HepG2 (cell line): ENCODE measurements around the gene MEGF11. TPM values are rescaled to one million over a fixed set of nuclear protein-coding genes. Genes with fewer than 3 reads are reported as not detected.

Source experiments
- HHEX ChIP-seq: IDR thresholded peaks from 2 replicates; pipeline ENCODE4 v1.6.1; 2016; ENCODE audit warnings: control low read depth
- KDM2A ChIP-seq: sonication (generic); formaldehyde crosslinking; IDR thresholded peaks from 2 replicates; pipeline ENCODE4 v1.4.0; 2020; ENCODE audit warnings: low read depth, missing genetic modification reagents, borderline replicate concordance
- MBNL3 ChIP-seq: fragments of 250-450 bp; sonication (Bioruptor Pico); conservative IDR thresholded peaks from 2 replicates; pipeline ENCODE4 v1.8.0; 2022; ENCODE audit warnings: mild to moderate bottlenecking, inconsistent platforms
- SP4 ChIP-seq: sonication (generic); formaldehyde crosslinking; IDR thresholded peaks from 2 replicates; pipeline ENCODE4 v1.8.1; 2023; ENCODE audit warnings: mild to moderate bottlenecking, missing genetic modification reagents
- STAG1 ChIP-seq: sonication (generic); formaldehyde crosslinking; IDR thresholded peaks from 2 replicates; pipeline ENCODE4 v1.4.0; 2020; ENCODE audit warnings: missing genetic modification reagents
- ZFP36 ChIP-seq: fragments of 150-350 bp; IDR thresholded peaks from 2 replicates; pipeline ENCODE4 v1.6.1; 2018; ENCODE audit warnings: borderline replicate concordance, low read length, low read depth; ENCODE audit not compliant: partially characterized antibody
- ZFX ChIP-seq: sonication (generic); formaldehyde crosslinking; IDR thresholded peaks from 2 replicates; pipeline ENCODE4 v1.4.0; 2020; ENCODE audit warnings: mild to moderate bottlenecking, low read depth, missing genetic modification reagents, moderate library complexity
- ZNF33A ChIP-seq: sonication (generic); formaldehyde crosslinking; IDR thresholded peaks from 2 replicates; pipeline ENCODE4 v1.5.1; 2020; ENCODE audit warnings: missing genetic modification reagents, mild to moderate bottlenecking, moderate library complexity, borderline replicate concordance
- ZNF713 ChIP-seq: sonication (generic); formaldehyde crosslinking; IDR thresholded peaks from 2 replicates; pipeline ENCODE4 v1.4.0; 2020; ENCODE audit warnings: mild to moderate bottlenecking, missing genetic modification reagents
- ZNF768 ChIP-seq: sonication (generic); formaldehyde crosslinking; IDR thresholded peaks from 2 replicates; pipeline ENCODE4 v1.4.0; 2020; ENCODE audit warnings: missing genetic modification reagents
- ZNF883 ChIP-seq: sonication (generic); formaldehyde crosslinking; IDR thresholded peaks from 2 replicates; pipeline ENCODE4 v1.5.1; 2020; ENCODE audit warnings: mild to moderate bottlenecking, missing genetic modification reagents; ENCODE audit errors: not compliant biosample characterization
- polyA plus RNA-seq, 8 experiments: library from polyadenylated mRNA; depleted of rRNA in 3 of 8; stranded (reverse) in 7 of 8; unstranded in 1 of 8; fragments of >200 nt; fragmentation: Illumina TruSeq in 4 of 8; extraction: Trizol in 4 of 8; gene quantifications; 2 replicates each; pipeline versions ENCODE4 v1.2.1 to v1.2.3, GENCODE V29; 2011 to 2016; ENCODE audit warnings: low read depth in 4 of 8, missing spikeins in 1 of 8, mixed read lengths in 1 of 8; ENCODE audit not compliant: insufficient read depth in 1 of 8
- total RNA-seq, 5 experiments: library from RNA; depleted of rRNA; stranded (reverse); fragments of >200 nt; fragmentation: Illumina TruSeq; extraction: Trizol; gene quantifications; 2 replicates each; pipeline ENCODE4 v1.2.3, GENCODE V29; 2016; ENCODE audit warnings: low read depth in 1 of 5
- TF ChIP-seq, protein P1 (sequence below): sonication (generic); formaldehyde crosslinking; conservative IDR thresholded peaks from 2 replicates; pipeline ENCODE4 v1.8.0; 2022; ENCODE audit warnings: mild to moderate bottlenecking, moderate library complexity, missing genetic modification reagents
- TF ChIP-seq, protein P2 (sequence below): sonication (generic); formaldehyde crosslinking; IDR thresholded peaks from 2 replicates; pipeline ENCODE4 v1.8.1; 2022; ENCODE audit warnings: mild to moderate bottlenecking, missing genetic modification reagents
- TF ChIP-seq, protein P3 (sequence below): IDR thresholded peaks from 2 replicates; pipeline ENCODE4 v1.6.1; 2018; ENCODE audit warnings: missing genetic modification reagents
- TF ChIP-seq, protein P4 (sequence below): fragments of 450-650 bp; IDR thresholded peaks from 2 replicates; pipeline ENCODE4 v1.6.1; 2017; ENCODE audit warnings: mild to moderate bottlenecking
- TF ChIP-seq, protein P5 (sequence below): IDR thresholded peaks from 2 replicates; pipeline ENCODE4 v1.4.0; 2020; ENCODE audit warnings: mild to moderate bottlenecking, missing genetic modification reagents

The MEGF11 gene
- total and polyA plus RNA-seq, 2 of the 13 experiments (the other 11 are each of a cell fraction or from before 2014, with no cell fraction given): not detected

DNA sequence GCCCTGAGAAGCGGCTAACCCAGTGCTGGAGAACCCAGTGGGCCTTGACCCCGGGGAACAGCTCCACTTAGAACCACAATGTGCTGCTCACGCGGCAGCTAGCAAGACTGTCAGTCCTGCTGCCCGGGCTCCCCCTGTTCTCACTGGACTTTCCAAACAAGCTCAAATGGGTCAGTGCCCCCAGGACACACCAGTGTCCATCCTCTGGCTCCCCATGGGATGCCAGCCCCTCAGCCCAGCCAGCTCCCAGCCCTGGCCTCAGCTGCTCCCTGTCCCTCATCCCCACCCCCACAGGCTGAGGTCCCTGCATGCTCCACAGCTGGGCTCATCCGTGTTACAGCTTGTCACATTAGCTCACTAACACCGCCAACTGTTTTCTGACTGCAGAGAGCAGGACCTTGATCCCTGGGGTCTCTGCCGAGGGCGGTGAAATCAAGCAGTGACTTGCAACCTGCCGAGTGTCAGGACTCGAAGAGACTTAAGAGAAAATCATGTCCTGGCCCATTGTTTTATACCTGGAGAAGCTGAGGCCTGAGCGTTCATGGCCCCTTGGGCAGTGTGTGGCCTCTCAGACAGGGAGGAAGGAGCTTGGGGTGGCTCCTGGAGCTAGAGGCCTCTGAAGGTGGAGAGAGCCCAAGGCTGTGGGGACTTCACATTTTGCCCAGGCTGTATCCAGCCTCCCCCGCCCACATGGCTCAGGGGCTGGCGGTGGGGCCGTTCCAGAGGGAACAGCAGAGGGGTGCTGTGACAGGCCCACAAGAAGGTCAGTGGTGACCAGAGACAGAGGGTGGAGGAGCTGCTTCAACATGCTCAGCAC lies 157.5 kb downstream of the MEGF11 start (continued):
- TF ChIP-seq, protein P1, sequence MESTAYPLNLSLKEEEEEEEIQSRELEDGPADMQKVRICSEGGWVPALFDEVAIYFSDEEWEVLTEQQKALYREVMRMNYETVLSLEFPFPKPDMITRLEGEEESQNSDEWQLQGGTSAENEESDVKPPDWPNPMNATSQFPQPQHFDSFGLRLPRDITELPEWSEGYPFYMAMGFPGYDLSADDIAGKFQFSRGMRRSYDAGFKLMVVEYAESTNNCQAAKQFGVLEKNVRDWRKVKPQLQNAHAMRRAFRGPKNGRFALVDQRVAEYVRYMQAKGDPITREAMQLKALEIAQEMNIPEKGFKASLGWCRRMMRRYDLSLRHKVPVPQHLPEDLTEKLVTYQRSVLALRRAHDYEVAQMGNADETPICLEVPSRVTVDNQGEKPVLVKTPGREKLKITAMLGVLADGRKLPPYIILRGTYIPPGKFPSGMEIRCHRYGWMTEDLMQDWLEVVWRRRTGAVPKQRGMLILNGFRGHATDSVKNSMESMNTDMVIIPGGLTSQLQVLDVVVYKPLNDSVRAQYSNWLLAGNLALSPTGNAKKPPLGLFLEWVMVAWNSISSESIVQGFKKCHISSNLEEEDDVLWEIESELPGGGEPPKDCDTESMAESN (CRISPR knock-in tag): no peak
- TF ChIP-seq, protein P2, sequence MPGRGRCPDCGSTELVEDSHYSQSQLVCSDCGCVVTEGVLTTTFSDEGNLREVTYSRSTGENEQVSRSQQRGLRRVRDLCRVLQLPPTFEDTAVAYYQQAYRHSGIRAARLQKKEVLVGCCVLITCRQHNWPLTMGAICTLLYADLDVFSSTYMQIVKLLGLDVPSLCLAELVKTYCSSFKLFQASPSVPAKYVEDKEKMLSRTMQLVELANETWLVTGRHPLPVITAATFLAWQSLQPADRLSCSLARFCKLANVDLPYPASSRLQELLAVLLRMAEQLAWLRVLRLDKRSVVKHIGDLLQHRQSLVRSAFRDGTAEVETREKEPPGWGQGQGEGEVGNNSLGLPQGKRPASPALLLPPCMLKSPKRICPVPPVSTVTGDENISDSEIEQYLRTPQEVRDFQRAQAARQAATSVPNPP (CRISPR knock-in tag): no peak
- TF ChIP-seq ZNF883 (CRISPR knock-in tag) (peak; percentile 46), ZNF768 (CRISPR knock-in tag) (no peak), MBNL3 (CRISPR knock-in tag) (no peak), ZFP36 (no peak), ZNF33A (CRISPR knock-in tag) (no peak), SP4 (no peak), ZFX (CRISPR knock-in tag) (0 out of 2 replicates have a peak, but pooled peaks have one; percentile 13), KDM2A (peak; percentile 29; the same call in 1 of the 2 replicates), ZNF713 (CRISPR knock-in tag) (no peak), STAG1 (peak; percentile 11; the same call in 1 of the 2 replicates), HHEX (CRISPR knock-in tag) (no peak)
- TF ChIP-seq, protein P3, sequence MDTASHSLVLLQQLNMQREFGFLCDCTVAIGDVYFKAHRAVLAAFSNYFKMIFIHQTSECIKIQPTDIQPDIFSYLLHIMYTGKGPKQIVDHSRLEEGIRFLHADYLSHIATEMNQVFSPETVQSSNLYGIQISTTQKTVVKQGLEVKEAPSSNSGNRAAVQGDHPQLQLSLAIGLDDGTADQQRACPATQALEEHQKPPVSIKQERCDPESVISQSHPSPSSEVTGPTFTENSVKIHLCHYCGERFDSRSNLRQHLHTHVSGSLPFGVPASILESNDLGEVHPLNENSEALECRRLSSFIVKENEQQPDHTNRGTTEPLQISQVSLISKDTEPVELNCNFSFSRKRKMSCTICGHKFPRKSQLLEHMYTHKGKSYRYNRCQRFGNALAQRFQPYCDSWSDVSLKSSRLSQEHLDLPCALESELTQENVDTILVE: no peak
- TF ChIP-seq, protein P4, sequence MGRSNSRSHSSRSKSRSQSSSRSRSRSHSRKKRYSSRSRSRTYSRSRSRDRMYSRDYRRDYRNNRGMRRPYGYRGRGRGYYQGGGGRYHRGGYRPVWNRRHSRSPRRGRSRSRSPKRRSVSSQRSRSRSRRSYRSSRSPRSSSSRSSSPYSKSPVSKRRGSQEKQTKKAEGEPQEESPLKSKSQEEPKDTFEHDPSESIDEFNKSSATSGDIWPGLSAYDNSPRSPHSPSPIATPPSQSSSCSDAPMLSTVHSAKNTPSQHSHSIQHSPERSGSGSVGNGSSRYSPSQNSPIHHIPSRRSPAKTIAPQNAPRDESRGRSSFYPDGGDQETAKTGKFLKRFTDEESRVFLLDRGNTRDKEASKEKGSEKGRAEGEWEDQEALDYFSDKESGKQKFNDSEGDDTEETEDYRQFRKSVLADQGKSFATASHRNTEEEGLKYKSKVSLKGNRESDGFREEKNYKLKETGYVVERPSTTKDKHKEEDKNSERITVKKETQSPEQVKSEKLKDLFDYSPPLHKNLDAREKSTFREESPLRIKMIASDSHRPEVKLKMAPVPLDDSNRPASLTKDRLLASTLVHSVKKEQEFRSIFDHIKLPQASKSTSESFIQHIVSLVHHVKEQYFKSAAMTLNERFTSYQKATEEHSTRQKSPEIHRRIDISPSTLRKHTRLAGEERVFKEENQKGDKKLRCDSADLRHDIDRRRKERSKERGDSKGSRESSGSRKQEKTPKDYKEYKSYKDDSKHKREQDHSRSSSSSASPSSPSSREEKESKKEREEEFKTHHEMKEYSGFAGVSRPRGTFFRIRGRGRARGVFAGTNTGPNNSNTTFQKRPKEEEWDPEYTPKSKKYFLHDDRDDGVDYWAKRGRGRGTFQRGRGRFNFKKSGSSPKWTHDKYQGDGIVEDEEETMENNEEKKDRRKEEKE: no peak
- TF ChIP-seq, protein P5, sequence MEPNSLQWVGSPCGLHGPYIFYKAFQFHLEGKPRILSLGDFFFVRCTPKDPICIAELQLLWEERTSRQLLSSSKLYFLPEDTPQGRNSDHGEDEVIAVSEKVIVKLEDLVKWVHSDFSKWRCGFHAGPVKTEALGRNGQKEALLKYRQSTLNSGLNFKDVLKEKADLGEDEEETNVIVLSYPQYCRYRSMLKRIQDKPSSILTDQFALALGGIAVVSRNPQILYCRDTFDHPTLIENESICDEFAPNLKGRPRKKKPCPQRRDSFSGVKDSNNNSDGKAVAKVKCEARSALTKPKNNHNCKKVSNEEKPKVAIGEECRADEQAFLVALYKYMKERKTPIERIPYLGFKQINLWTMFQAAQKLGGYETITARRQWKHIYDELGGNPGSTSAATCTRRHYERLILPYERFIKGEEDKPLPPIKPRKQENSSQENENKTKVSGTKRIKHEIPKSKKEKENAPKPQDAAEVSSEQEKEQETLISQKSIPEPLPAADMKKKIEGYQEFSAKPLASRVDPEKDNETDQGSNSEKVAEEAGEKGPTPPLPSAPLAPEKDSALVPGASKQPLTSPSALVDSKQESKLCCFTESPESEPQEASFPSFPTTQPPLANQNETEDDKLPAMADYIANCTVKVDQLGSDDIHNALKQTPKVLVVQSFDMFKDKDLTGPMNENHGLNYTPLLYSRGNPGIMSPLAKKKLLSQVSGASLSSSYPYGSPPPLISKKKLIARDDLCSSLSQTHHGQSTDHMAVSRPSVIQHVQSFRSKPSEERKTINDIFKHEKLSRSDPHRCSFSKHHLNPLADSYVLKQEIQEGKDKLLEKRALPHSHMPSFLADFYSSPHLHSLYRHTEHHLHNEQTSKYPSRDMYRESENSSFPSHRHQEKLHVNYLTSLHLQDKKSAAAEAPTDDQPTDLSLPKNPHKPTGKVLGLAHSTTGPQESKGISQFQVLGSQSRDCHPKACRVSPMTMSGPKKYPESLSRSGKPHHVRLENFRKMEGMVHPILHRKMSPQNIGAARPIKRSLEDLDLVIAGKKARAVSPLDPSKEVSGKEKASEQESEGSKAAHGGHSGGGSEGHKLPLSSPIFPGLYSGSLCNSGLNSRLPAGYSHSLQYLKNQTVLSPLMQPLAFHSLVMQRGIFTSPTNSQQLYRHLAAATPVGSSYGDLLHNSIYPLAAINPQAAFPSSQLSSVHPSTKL (CRISPR knock-in tag): peak; percentile 34; the same call in 1 of the 2 replicates
